Anterior cingulate cortex (tissue), 58 donors: ENCODE data around the gene FBN3.
"Not testable (repeated sequence)": the region's sequence is repeated elsewhere in the genome, so short reads cannot be mapped to it uniquely, and the experiment has no call there.

Source experiments
- DNase-seq, 58 donors: peaks; one replicate each; lab custom pipeline; 2025; lab: John Stamatoyannopoulos, UW

FBN3 gene

DNA sequence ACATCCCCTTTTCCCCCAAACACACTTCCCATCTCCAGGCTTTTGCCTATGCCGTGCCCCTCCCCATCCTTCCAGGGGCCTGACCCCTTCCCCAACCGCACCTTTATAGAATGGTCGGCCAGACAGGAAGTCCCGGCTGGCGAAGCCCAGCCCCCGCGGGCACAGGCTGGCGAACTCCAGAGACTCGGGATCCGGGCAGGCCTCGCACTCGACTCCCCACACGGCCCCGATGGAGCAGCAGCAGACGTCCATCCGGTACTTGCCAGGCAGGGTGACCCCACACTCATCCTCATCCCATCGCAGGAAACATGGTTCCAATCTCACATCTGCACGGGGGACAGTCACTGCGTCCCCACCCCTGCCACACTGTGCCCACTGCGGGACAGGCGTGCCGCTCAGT is 25.7 kb downstream of the FBN3 start:
- no peak for DNase-seq

DNA sequence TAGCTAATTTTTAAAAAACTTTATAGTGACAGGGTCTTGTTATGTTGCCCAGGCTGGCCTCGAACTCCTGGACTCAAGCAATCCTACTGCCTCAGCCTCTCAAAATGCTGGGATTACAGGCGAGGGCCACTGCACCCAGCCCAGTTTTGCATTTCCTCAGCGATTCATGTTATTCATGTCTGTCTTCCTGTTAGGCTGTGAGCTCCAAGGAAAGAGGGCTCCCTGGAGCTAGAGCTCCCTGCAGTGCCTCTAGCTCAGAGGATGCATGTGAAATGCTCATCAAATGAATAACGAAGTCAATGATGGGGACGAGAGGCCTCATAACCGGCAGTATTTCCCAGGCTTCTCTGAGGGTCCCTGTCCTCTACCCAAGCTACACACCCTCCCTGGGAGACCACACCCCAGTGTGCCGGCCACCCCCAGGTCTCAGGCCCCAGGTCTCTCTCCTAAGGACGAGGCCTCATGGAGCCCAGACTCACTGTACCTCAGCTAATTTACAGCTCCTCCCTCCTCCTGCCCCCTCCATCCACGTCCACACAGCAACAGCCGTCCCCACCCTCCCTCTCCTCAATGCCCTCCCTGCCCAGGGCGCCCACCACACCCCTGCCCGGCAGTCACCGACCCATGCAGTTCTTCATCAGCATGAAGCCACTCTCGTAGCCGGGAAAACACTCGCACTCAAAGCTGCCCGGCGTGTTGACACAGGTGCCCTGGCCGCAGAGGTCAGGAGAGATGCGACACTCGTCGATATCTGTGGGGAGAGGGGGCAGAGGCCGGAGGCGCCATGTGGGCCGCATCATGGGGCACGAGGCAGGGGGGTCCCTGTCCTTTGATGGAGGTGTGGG is 28.5 kb downstream of the FBN3 start:
- DNase-seq, result no peak

DNA sequence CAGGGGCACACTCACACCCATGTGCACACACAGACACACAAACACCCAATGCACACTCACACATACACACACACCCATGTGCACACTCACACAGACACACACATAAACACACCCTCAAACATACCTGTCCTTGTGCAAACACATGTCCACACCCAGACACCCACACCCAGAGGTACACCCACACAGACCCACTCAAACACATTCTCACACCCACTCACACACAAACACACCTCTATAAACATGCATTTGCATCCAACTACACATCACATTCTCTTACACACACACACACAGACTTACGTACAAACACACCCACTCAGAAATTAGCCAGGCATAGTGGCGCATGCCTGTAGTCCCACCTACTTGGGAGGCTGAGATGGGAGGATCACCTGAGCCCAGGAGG is 31.4 kb downstream of the FBN3 start:
- no peak for DNase-seq

DNA sequence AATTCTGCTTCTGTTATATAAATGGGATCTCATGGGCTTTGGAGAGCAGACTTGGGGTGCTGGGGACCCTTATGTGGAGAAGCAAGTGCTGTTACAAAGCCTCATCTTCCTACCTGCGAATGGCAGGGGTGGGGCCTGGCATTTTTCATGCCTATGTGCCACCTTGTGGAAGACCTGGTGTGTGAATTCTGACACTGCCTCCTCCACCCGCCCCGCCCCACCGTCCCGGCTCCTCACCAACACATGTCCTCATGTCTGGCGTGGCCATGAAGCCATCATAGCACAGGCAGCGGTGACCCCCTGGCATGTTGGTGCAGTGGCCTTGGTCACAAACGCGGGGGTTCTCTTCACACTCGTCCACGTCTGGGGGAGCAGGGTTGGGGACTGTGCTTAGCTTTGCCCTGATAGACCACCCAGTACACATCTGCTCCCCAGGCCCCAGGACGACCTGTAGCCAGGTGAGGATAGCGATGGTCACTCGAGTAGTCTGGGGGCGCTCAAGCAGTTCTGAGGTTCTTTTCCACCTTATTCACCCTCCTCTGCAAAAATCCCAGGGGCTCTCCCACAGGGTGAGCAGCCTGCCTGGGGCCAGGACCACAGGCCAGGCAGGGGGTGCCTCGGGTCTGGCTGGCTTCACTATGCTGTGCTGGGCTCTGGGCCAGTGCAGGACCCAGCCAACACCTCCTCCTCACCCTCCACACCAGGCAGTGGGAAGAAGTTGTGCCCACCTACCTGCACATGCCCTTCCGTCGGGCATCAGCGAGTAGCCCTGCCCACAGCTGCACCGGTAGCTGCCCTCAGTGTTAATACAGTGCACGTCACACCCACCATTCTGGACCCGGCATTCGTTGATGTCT is 32.7 kb downstream of the FBN3 start:
- no peak for DNase-seq

DNA sequence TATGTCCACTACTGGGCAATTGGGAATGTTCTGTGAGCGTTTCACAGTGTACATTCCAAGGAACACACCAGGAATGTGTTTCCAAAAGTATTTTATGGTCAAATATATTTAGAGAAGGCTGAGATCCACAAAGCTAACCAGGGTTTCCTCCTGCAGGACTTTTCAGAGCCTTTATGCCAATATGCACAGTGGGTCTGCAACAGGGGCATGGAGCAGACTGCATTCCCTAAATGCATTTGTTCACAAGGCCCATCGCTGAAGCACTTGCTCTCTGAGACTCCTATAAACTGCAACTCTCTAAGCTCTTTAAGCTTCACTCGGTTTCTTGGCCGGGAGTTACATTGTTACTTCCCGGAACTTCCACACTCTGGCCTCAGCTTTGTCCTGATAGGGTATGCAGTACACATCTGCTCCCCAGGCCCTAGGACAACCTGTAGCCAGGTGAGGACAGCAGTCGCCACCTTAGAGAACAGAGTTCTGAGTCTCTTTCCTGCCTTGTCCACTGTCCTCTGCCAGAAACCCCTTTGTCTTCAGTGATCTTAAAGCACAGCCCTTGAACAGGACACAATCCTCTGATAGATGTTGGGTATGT is 33.5 kb downstream of the FBN3 start:
- DNase-seq, result no peak

DNA sequence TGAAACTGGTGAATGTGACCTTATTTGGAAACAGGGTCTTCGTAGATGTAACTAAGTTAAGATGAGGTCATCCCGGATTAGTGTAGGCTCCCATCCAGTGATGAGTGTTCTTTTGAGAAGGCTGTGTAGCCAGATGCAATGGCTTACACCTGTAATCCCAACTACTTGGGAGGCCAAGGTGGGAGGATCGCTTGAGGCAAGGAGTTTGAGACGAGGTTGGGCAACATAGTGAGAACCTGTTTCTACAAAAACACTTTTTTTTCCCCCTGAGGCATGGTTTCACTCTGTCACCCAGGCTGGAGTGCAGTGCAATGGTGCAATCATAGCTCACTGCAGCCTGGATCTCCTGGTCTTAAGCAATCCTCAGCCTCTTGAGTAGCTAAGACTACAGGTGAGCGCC is 36.4 kb downstream of the FBN3 start:
- no peak for DNase-seq

DNA sequence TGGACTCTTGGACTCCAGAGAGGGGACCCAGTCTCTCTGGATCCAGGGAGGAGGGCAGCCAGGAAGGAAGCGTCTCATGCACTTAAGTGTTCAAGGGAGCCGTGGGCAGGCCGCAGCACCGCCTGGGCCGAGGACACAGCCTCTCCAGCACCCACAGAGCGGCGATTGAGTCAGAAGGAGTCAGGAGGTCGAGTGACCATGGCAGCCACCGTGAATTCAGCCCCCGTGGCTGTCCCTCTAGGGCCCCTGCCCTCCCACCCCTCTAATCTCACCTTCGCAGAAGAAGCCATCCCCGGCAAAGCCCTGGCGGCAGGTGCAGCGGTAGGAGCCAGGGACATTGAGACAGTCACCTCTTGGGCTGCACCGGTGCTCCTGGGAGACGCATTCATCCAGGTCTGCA is 38.0 kb downstream of the FBN3 start:
- DNase-seq, result no peak

DNA sequence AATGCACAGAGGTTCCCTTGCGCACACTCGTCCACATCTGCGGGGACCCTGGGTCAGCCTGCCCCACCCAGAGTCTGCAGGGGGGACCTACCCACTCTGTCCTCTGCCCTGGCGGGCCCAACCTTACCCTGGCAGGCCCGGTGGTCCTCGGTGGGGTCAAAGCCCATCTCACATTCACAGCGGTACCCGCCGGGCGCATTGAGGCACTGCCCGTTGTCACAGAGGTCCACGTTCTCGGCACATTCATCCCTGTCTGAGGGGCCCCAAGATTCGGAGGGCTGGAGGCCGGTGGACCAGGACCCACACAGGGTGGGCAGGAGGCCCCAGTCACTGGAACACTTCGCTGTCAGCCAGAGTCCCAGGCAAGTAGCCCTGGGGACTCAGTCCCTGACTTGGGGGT is 38.5 kb downstream of the FBN3 start:
- DNase-seq, result no peak

DNA sequence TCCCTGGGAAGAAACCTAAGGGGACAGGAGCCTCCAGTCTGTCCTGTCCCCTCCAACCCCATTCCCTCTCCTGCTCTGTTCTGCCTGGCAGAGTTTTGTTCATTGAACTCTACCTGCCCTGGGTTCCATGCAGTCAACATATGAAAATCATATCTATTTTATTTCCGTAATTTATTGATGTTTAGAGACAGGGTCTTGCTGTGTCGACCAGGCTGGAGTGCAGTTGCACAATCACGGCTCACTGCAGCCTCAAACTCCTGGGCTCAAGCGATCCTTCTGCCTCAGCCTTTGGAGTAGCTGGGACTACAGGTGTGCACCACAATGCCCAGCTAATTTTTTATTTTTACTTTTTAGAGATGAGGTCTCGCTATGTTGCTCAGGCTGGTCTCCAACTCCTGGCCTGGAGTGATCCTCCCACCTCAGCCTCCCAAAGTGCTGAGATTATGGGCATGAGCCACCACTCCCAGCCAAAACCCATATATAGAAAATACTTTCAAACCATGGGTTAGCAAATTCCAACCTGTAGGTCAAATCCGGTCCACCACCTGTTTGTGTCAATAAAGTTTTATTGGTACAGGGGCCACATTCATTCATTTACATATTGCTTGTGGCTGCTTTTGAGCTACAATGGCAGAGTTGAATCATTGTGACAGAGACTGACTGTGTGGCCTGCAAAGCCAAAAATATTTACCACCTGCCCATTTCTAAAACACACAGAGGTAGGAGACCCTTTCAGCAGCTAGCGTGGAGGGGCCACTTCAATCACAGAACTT is 39.3 kb downstream of the FBN3 start:
- DNase-seq, result no peak

DNA sequence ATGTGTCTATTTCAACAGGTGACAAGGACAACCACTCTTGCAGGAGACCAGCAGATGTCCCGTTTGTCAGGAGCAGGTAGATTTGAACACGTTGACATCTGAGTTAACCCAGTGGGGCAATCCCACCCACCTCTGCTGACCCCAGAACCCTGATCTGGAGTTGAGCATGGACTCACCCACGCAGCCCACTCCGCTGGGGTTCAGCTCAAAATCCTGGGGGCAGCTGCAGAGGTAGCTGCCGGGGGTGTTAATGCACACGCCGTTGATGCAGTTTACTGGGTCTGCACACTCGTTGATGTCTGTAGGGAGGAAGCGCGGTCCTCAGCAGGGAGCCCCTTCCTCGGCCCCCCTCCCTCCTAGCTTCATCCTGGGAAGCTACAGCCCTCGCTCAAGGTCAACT is 39.9 kb downstream of the FBN3 start:
- DNase-seq, result no peak

DNA sequence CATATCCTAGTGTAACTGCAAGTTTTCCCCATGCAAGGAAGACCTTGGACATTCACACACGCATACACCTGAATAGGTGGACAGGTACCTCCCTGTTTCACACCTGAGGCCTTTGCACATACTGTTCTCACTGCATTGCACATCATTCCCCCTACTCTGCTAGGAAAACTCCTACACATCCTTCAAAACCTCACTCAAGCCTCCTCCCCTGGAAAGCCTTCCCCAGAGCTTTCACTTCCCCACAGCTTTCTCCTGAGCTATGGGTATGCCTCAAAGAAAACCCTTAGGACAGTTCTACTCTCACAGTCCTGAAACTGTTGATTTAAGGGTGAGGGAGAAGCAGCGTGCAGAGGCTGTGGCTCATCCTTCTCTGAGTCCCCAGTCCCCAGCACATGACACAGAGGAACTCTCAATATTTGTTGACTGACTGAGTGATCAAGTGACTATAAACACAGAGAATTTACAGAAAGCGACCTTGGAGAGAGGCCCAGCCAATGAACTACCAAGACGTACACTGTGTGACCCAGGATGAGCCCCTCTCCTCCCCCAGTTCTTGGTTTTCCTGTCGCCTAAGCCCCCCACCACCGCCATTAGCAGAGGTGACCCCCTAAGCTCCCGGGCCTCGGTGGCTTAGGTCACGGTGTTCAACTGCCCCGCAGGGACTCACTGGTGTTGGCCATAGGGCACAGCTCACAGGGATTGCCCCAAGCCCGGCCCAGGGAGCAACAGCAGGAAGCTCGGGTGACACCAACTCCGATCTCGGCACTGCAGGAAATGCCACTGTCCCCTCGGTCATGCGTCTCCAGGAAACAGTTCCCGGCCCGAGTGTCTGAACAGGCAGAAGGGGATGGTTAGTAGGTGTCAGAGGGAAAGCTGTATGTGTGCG is 40.6 kb downstream of the FBN3 start:
- DNase-seq, result no peak

DNA sequence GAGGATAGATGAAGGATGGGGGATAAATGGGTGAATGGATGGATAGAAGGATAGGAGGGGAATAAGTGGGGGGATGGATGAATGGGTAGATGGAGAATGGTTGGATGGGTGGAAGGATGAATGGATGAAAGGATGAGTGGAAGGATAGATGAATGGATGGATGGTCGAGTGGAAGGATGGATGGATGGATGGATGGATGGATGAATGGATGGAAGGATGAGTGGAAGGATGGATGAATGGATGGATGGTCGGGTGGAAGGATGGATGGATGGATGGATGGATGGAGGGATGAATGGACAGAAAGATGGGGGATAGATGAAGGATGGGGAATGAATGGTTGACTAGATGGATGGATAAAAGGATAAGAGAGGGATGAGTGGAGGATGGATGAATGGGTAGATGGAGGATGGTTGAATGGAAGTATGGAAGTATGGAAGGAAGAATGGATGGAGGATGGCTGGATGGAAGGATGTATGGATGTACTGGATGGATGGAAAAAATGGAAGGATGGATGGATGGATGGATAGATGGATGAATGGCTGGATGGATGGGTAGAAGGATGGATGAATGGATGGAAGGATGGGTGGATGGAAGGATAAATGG is 42.0 kb downstream of the FBN3 start:
- no peak for DNase-seq

DNA sequence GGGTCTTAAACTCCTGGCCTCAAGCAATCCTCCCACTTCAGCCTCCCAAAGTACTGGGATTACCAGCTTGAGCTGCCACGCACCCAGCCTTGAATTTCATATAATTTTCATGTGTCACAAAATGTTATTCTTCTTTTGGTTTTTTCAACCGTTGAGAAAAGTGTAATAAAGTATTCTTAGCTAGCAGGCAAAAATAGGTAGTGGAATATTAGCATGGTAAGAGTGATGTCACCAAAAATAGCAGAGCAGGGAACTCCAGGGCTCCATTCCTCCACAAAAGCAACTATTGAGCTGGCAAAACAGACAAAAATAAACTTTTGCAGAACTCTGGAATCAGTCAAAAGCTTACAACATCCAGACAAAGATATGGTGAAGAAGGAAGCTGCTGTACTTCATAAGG is 43.9 kb downstream of the FBN3 start:
- DNase-seq, result no peak

DNA sequence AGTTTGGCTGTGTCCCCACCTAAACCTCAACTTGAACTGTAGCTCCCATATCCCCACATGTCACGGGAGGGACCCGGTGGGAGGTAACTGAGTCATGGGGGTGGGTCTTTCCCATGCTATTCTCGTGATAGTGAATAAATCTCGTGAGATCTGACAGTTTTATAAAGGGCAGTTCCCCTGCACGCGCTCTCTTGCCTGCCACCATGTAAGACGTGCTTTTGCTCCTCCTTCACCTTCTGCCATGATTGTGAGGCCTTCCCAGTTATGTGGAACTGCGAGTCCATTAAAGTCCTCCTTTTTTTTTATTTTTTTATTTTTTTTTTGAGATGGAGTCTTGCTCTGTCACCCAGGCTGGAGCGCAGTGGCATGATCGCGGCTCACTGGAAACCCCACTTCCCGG is 47.5 kb downstream of the FBN3 start:
- not testable (repeated sequence) for DNase-seq

DNA sequence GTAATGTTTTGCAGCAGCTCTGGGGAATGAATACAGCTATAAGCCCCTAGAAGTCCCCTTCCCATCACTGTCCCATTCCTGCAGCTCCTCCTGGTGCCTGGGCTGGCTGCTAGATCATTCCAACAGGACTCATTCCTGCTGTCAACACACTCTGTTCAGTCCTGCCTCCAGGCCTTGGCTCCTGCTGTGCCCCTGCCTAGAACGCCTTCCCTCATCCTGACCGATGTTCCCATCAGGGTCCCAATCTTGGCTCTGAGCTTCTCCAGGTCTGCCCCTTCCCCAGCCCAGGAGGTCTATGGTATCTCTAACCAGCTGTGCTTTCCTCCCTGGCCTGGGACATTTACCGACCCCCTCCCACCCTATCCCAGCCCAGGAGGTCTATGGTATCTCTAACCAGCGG is 48.1 kb downstream of the FBN3 start:
- no peak for DNase-seq

DNA sequence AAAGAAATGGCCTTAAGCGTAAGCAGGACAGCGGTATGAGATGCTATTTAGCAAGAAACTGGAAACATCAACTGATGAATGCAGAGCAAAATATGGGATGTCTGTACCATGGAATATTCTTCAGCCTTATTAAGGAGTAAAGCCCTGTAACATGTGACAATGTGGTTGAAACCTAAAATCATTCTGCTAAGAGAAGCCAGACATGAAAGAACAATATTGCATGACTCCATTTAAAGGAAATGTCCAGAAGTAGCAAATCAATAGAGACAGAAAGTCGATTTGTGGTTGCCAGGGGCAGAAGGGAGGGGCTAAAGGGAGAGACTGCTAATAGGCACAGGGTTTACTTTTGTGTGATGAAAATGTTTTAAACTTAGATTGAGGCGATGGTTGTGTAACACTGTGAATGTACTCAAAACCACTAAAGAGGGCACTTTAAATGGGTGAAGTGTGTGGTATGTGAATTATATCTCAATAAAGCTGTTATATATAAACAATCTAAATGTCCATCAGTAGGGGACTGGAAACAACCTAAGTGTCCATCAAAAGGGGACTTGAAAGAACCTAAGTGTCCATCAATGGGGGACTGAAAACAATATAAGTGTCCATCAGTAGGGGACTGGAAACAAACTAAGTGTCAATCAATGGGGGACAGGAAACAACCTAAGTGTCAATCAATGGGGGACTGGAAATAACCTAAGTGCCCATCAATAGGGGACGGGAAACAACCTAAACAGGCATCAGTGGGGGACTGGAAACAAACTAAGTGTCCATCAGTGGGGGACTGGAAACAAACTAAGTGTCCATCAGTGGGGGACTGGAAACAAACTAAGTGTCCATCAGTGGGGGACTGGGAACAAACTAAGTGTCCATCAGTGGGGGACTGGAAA is 51.5 kb downstream of the FBN3 start:
- DNase-seq, result no peak

DNA sequence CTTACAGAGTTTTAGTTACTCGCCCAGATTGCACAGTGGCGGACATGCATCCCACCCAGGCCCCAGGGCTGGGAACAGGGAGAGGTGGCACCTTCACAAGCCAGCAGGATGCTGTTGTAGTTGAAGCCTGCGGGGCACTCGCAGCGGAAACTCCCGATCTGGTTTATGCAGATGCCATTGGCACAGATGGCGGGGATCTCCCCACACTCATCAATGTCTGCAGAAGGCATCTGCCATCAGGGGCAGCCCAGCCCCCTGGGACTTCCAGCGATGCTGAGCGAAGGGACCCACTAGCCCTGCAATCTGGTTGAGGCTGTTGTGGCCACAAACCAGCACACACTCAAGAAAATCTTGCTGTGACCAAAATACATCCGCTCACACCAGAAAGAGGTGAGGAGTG is 52.2 kb downstream of the FBN3 start:
- DNase-seq, result no peak

DNA sequence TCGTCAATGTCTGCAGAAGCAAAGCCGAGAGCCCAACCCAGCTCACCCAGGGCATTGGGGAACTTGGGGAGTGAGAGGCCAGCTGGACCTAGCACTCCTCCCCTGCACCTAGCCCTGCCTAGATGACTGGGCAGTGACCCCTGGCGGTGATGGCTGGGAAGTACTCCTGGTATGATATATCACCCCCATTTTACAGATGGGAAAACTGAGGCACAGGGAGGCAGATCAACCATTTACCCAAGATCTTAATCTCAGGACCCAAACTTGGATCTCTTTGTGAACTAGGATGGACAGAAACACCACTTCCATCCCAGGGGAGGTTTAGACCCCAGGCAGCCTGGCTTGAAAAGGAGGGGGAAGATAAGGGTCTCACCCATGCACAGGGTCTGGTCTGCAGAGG is 53.3 kb downstream of the FBN3 start:
- no peak for DNase-seq
